ES-I3 (cell line): ENCODE measurements around the gene TROAP.
"Not testable (repeated sequence)": the region's sequence is repeated elsewhere in the genome, so short reads cannot be mapped to it uniquely, and the experiment has no call there.

ENCODE experiments used
- H3K36me3 ChIP-seq: 2 replicates; pipeline ENCODE4 v1.6.1; 2013; ENCODE audit warnings: mild to moderate bottlenecking, low read length, control low read depth, moderate library complexity; ENCODE audit not compliant: insufficient read depth
- H3K4me1 ChIP-seq: 2 replicates; pipeline ENCODE4 v1.6.1; 2013; ENCODE audit warnings: mild to moderate bottlenecking, control low read depth, low read length; ENCODE audit not compliant: insufficient read depth
- H3K9ac ChIP-seq: 2 replicates; pipeline ENCODE4 v1.6.1; 2013; ENCODE audit warnings: low read depth, mild to moderate bottlenecking, low read length, moderate library complexity
- H3K9me3 ChIP-seq: 2 replicates; pipeline ENCODE4 v1.6.1; 2013; ENCODE audit warnings: mild to moderate bottlenecking, low read length, moderate library complexity; ENCODE audit not compliant: control insufficient read depth, insufficient read depth

Gene TROAP

GRCh38 chr12:49330032-49330619 is 7.1 kb downstream of the TROAP start:
- H3K4me1 ChIP-seq = no peaks in the 10 kb centered on the region
- no peak overlapping the region for H3K9ac ChIP-seq
- no peaks in the 10 kb centered on the region for H3K9me3 ChIP-seq
- H3K36me3 ChIP-seq = no peaks in the 10 kb centered on the region

- Histone ChIP-seq H3K4me1 (no peaks in the 10 kb centered on the region), H3K9me3 (no peaks in the 10 kb centered on the region), H3K9ac (no peak overlapping the region), H3K36me3 (no peaks in the 10 kb centered on the region)
Observed at GRCh38 chr12:49330631-49331379, 7.8 kb downstream of the TROAP start.

- no peaks in the 10 kb centered on the region for H3K4me1 ChIP-seq
- no peaks in the 10 kb centered on the region for H3K9me3 ChIP-seq
- H3K36me3 ChIP-seq = no peaks in the 10 kb centered on the region
- H3K9ac ChIP-seq = no peak overlapping the region
Observed at GRCh38 chr12:49331380-49332222, 8.5 kb downstream of the TROAP start.

GRCh38 chr12:49332441-49332861 is 9.4 kb downstream of the TROAP start:
- H3K9ac ChIP-seq = peak overlapping the region; percentile 37; the same call in 1 of the 2 replicates
- peaks cover 2% of the 10 kb centered on the region; the same call in 1 of the 2 replicates for H3K4me1 ChIP-seq
- no peaks in the 10 kb centered on the region for H3K36me3 ChIP-seq
- H3K9me3 ChIP-seq = no peaks in the 10 kb centered on the region

GRCh38 chr12:49332891-49333371 is 9.9 kb downstream of the TROAP start:
- peak overlapping the region; percentile 37; the same call in 1 of the 2 replicates for H3K9ac ChIP-seq
- H3K9me3 ChIP-seq = no peaks in the 10 kb centered on the region
- H3K4me1 ChIP-seq = peaks cover 7% of the 10 kb centered on the region
- H3K36me3 ChIP-seq = no peaks in the 10 kb centered on the region

GRCh38 chr12:49333778-49334177 is 10.7 kb downstream of the TROAP start:
- H3K4me1 ChIP-seq = peaks cover 14% of the 10 kb centered on the region
- H3K36me3 ChIP-seq, H3K9ac ChIP-seq, H3K9me3 ChIP-seq: not testable (repeated sequence)

- Histone ChIP-seq H3K9me3 (no peaks in the 10 kb centered on the region), H3K36me3 (no peaks in the 10 kb centered on the region), H3K9ac (no peak overlapping the region)
Observed at GRCh38 chr12:49334226-49334625, 11.2 kb downstream of the TROAP start.

GRCh38 chr12:49334681-49335080 is 11.6 kb downstream of the TROAP start:
- no peak overlapping the region for H3K9ac ChIP-seq
- no peaks in the 10 kb centered on the region for H3K9me3 ChIP-seq
- no peaks in the 10 kb centered on the region for H3K36me3 ChIP-seq
- H3K4me1 ChIP-seq = peaks cover 19% of the 10 kb centered on the region

More at GRCh38 chr12:49334226-49334625, 11.2 kb downstream of the TROAP start:
- peaks cover 17% of the 10 kb centered on the region for H3K4me1 ChIP-seq

- Histone ChIP-seq H3K9me3 (no peaks in the 10 kb centered on the region), H3K36me3 (no peaks in the 10 kb centered on the region), H3K4me1 (peaks cover 23% of the 10 kb centered on the region), H3K9ac (no peak overlapping the region)
Observed at GRCh38 chr12:49335118-49335954, 12.3 kb downstream of the TROAP start.

GRCh38 chr12:49335955-49336644 is 13.0 kb downstream of the TROAP start:
- peak overlapping the region; percentile 54; the same call in 1 of the 2 replicates for H3K9ac ChIP-seq

GRCh38 chr12:49336645-49337584 is 13.9 kb downstream of the TROAP start, which contains the start of gene C1QL4:
C1QL4 (minus strand) TSS chr12:49337188; CDS start chr12:49336477, 711 bp downstream.
- H3K36me3 ChIP-seq = no peaks in the 10 kb centered on the region
- H3K9me3 ChIP-seq = no peaks in the 10 kb centered on the region
- peaks cover 34% of the 10 kb centered on the region for H3K4me1 ChIP-seq
- peak within 1 kb of the TSS; percentile 54; the same call in 1 of the 2 replicates for H3K9ac ChIP-seq

More at GRCh38 chr12:49335955-49336644, 13.0 kb downstream of the TROAP start:
- Histone ChIP-seq H3K36me3 (no peaks in the 10 kb centered on the region), H3K4me1 (peaks cover 30% of the 10 kb centered on the region), H3K9me3 (no peaks in the 10 kb centered on the region)

GRCh38 chr12:49338830-49339463 is 15.9 kb downstream of the TROAP start:
- Histone ChIP-seq H3K36me3 (no peaks in the 10 kb centered on the region), H3K9ac (no peak overlapping the region), H3K9me3 (no peaks in the 10 kb centered on the region), H3K4me1 (peaks cover 40% of the 10 kb centered on the region)
